GM23338 (cell line): ENCODE results near the gene TYK2. TPM values are rescaled to one million over a fixed set of nuclear protein-coding genes. Genes with fewer than 3 reads are reported as not detected.
A peak's percentile ranks its signal among the peaks of the same experiment; 100 is the strongest.

Source experiments
- ATAC-seq: fragments of 200-7000 bp; cut with Tn5 transposase; 3 replicates; pipeline ENCODE4 v1.9.1; 2020
- DNase-seq: peaks from one replicate; pipeline ENCODE4 v3.0.0-alpha.2; 2015; ENCODE audit warnings: low spot score
- H2AFZ ChIP-seq: fragments of 200-600 bp; sonication (generic); 2 replicates; pipeline ENCODE4 v1.8.0; 2016; ENCODE audit warnings: antibody characterized with exemption, mild to moderate bottlenecking, moderate library complexity
- H3F3A ChIP-seq: fragments of 200-600 bp; sonication (generic); replicated peaks from 2 replicates; pipeline ENCODE4 v1.8.0; 2017; ENCODE audit warnings: antibody characterized with exemption, mixed run types, low read depth
- H3K27ac ChIP-seq: fragments of 200-600 bp; sonication (generic); 2 replicates; pipeline ENCODE4 v1.6.1; 2016; ENCODE audit warnings: low read depth
- H3K27me3 ChIP-seq: fragments of 200-600 bp; sonication (generic); 2 replicates; pipeline ENCODE4 v1.8.0; 2016; ENCODE audit warnings: mild to moderate bottlenecking, mixed run types, moderate library complexity; ENCODE audit not compliant: insufficient read depth
- H3K36me3 ChIP-seq: fragments of 200-600 bp; sonication (generic); 2 replicates; pipeline ENCODE4 v1.8.0; 2016; ENCODE audit warnings: mild to moderate bottlenecking; ENCODE audit not compliant: insufficient read depth
- H3K4me1 ChIP-seq: fragments of 200-600 bp; sonication (generic); 2 replicates; pipeline ENCODE4 v1.8.0; 2016; ENCODE audit warnings: mild to moderate bottlenecking, moderate library complexity; ENCODE audit not compliant: insufficient read depth
- H3K4me2 ChIP-seq: fragments of 200-600 bp; sonication (generic); 2 replicates; pipeline ENCODE4 v1.7.1; 2017; ENCODE audit warnings: mixed run types
- H3K4me3 ChIP-seq: fragments of 200-600 bp; sonication (generic); 2 replicates; pipeline ENCODE4 v1.6.1; 2016; ENCODE audit warnings: mixed run types
- H3K79me2 ChIP-seq: fragments of 200-600 bp; sonication (generic); replicated peaks from 2 replicates; pipeline ENCODE4 v1.8.0; 2017; ENCODE audit warnings: mild to moderate bottlenecking; ENCODE audit not compliant: insufficient read depth
- H3K9me2 ChIP-seq: fragments of 200-600 bp; sonication (generic); 2 replicates; pipeline ENCODE4 v1.8.0; 2017; ENCODE audit not compliant: insufficient read depth
- H4K20me1 ChIP-seq: fragments of 200-600 bp; sonication (generic); replicated peaks from 2 replicates; pipeline ENCODE4 v1.8.0; 2017; ENCODE audit warnings: mild to moderate bottlenecking; ENCODE audit not compliant: insufficient read depth
- H3K27ac Mint-ChIP-seq: 2 replicates; pipeline ENCODE4 v1.8.0; 2020; ENCODE audit warnings: inconsistent platforms, mild to moderate bottlenecking, moderate library complexity, mixed read lengths
- H3K27me3 Mint-ChIP-seq: 3 replicates; pipeline ENCODE4 v1.8.0; 2022; ENCODE audit warnings: low read depth, mild to moderate bottlenecking, moderate library complexity, mixed read lengths, inconsistent platforms; ENCODE audit not compliant: insufficient read depth, poor library complexity
- H3K36me3 Mint-ChIP-seq: 3 replicates; pipeline ENCODE4 v1.8.0; 2021; ENCODE audit warnings: low read depth, mild to moderate bottlenecking, inconsistent platforms, moderate library complexity, mixed read lengths
- H3K4me1 Mint-ChIP-seq: 3 replicates; pipeline ENCODE4 v1.8.0; 2020; ENCODE audit warnings: mild to moderate bottlenecking, inconsistent platforms, mixed read lengths
- H3K4me3 Mint-ChIP-seq: 3 replicates; pipeline ENCODE4 v1.8.0; 2021; ENCODE audit warnings: moderate library complexity, mild to moderate bottlenecking, inconsistent platforms, mixed read lengths
- H3K9me3 Mint-ChIP-seq: 3 replicates; pipeline ENCODE4 v1.8.0; 2020; ENCODE audit warnings: moderate library complexity, mild to moderate bottlenecking, inconsistent platforms, mixed read lengths
- CREB1 ChIP-seq: fragments of 250-450 bp; sonication (Bioruptor Pico); IDR thresholded peaks from 2 replicates; pipeline ENCODE4 v1.5.0; 2020; ENCODE audit warnings: low read depth, mild to moderate bottlenecking, moderate library complexity
- CTCF ChIP-seq, 2 experiments: fragments of 200-600 bp in 1 of 2; sonication (generic) in 1 of 2; conservative IDR thresholded peaks; 2 replicates each; pipeline versions ENCODE4 v1.5.1 to v1.6.1; 2016 to 2017; ENCODE audit warnings: antibody characterized with exemption in 2 of 2, low read depth in 2 of 2, mild to moderate bottlenecking in 2 of 2, moderate library complexity in 1 of 2
- ETS1 ChIP-seq: IDR thresholded peaks from 2 replicates; pipeline ENCODE4 v1.6.1; 2016; ENCODE audit warnings: antibody characterized with exemption
- EZH2 ChIP-seq: fragments of 200-600 bp; sonication (generic); IDR thresholded peaks from one replicate; pipeline ENCODE4 v1.8.0; 2017; ENCODE audit warnings: antibody characterized with exemption, mild to moderate bottlenecking, low read depth; ENCODE audit not compliant: unreplicated experiment
- EZH2phosphoT487 ChIP-seq: fragments of 200-600 bp; sonication (generic); IDR thresholded peaks from one replicate; pipeline ENCODE4 v1.8.1; 2018; ENCODE audit warnings: antibody characterized with exemption; ENCODE audit not compliant: unreplicated experiment
- JUNB ChIP-seq: IDR thresholded peaks from one replicate; pipeline ENCODE4 v1.6.1; 2016; ENCODE audit warnings: antibody characterized with exemption; ENCODE audit not compliant: unreplicated experiment
- NANOG ChIP-seq: IDR thresholded peaks from 2 replicates; pipeline ENCODE4 v1.6.1; 2016; ENCODE audit warnings: antibody characterized with exemption, borderline replicate concordance
- POLR2AphosphoS5 ChIP-seq: IDR thresholded peaks from 2 replicates; pipeline ENCODE4 v1.6.1; 2016; ENCODE audit warnings: antibody characterized with exemption, low read depth
- REST ChIP-seq: IDR thresholded peaks from one replicate; pipeline ENCODE4 v1.6.1; 2018; ENCODE audit warnings: antibody characterized with exemption; ENCODE audit not compliant: unreplicated experiment
- STAT1 ChIP-seq: IDR thresholded peaks from one replicate; pipeline ENCODE4 v1.6.1; 2016; ENCODE audit warnings: antibody characterized with exemption; ENCODE audit not compliant: unreplicated experiment
- ZNF114 ChIP-seq: fragments of 250-450 bp; sonication (Bioruptor Pico); IDR thresholded peaks from 2 replicates; pipeline ENCODE4 v1.5.0; 2020; ENCODE audit warnings: mild to moderate bottlenecking, moderate library complexity
- ZNF331 ChIP-seq: fragments of 250-450 bp; sonication (Bioruptor Pico); IDR thresholded peaks from 2 replicates; pipeline ENCODE4 v1.5.0; 2020; ENCODE audit warnings: low read depth, mild to moderate bottlenecking, moderate library complexity
- ZNF462 ChIP-seq: fragments of 250-450 bp; sonication (Bioruptor Pico); IDR thresholded peaks from 2 replicates; pipeline ENCODE4 v1.5.0; 2020; ENCODE audit warnings: mild to moderate bottlenecking, moderate library complexity
- polyA plus RNA-seq: library from polyadenylated mRNA; unstranded; fragments of >200 nt; fragmentation: Nextera tagmentation; extraction: Ambion mirVana; gene quantifications from 2 replicates; pipeline ENCODE4 v1.2.1, GENCODE V29; 2016
- total RNA-seq: library from RNA; depleted of rRNA; stranded (reverse); fragments of >200 nt; shearing (Covaris generic); gene quantifications from 2 replicates; pipeline ENCODE4 v1.2.3, GENCODE V29; 2014

Gene TYK2
- total and polyA plus RNA-seq, 2 experiments from 2014 or later: 29.1 to 30.7 TPM

- TF ChIP-seq ZNF114 (CRISPR knock-in tag): no peak
- TF ChIP-seq EZH2phosphoT487: no peak
- TF ChIP-seq ETS1: no peak
- no peak for TF ChIP-seq EZH2
- no peak for TF ChIP-seq STAT1
- no peak for TF ChIP-seq JUNB
- no peak for TF ChIP-seq ZNF462 (CRISPR knock-in tag)
- no peak for TF ChIP-seq CREB1 (CRISPR knock-in tag)
- TF ChIP-seq CTCF (conservative IDR thresholded peaks at IDR 0.05; ENCODE audit: low read depth in 2 of 2): no peak
- TF ChIP-seq NANOG: no peak
- TF ChIP-seq ZNF331: no peak
- no peak for TF ChIP-seq REST
- no peak for TF ChIP-seq POLR2AphosphoS5
- peak overlapping the region; percentile 79 for H3K4me3 ChIP-seq
- no peak overlapping the region for H3K27ac ChIP-seq
- Mint-ChIP-seq H3K4me1 (peaks cover 17% of the 10 kb centered on the region), H3K27me3 (peaks cover 52% of the 10 kb centered on the region), H3K27ac (no peak overlapping the region), H3K36me3 (no peaks in the 10 kb centered on the region), H3K9me3 (peaks cover 7% of the 10 kb centered on the region; the same call in 2 of the 3 replicates), H3K4me3 (peak overlapping the region; percentile 70)
- H3K4me2 ChIP-seq: peak overlapping the region; percentile 92
- H3K79me2 ChIP-seq: no peaks in the 10 kb centered on the region
- no peaks in the 10 kb centered on the region for H4K20me1 ChIP-seq
- H2AFZ ChIP-seq: peak overlapping the region; percentile 96
- no peak for DNase-seq
- no peak for ATAC-seq
- peaks cover 23% of the 10 kb centered on the region; the same call in 1 of the 2 replicates for H3F3A ChIP-seq
- no peaks in the 10 kb centered on the region for H3K9me2 ChIP-seq
- no peaks in the 10 kb centered on the region for H3K36me3 ChIP-seq
- H3K27me3 ChIP-seq: peaks cover 71% of the 10 kb centered on the region
- peaks cover 19% of the 10 kb centered on the region for H3K4me1 ChIP-seq
These were observed 35.7 kb upstream of the TYK2 start for GRCh38 chr19:10416083-10416379.
